GM20000 (cell line): ENCODE measurements around the gene TBC1D13.
"Not testable (repeated sequence)": the region's sequence is repeated elsewhere in the genome, so short reads cannot be mapped to it uniquely, and the experiment has no call there.

Experiments used
- DNase-seq: peaks from one replicate; pipeline ENCODE4 v3.0.0; 2012; ENCODE audit warnings: low spot score
- CTCF ChIP-seq: IDR thresholded peaks from 2 replicates; pipeline ENCODE4 v1.5.1; 2012; ENCODE audit warnings: mild to moderate bottlenecking, control low read depth; ENCODE audit errors: extremely low read depth, missing control alignments

The TBC1D13 gene

GRCh38 chr9:128771745-128772519, 15.1 kb upstream of the TBC1D13 start, which contains the start of gene ZER1:
TSS of gene ZER1 (minus strand) at chr9:128771927. CDS start at chr9:128755565, 16,362 bp downstream.
- peak; percentile 99 for DNase-seq
- no peak for TF ChIP-seq CTCF

- no peak for DNase-seq
- TF ChIP-seq CTCF = no peak
Observed at GRCh38 chr9:128773049-128773448, 14.0 kb upstream of the TBC1D13 start.

GRCh38 chr9:128774804-128775203, 12.2 kb upstream of the TBC1D13 start:
- TF ChIP-seq CTCF = no peak
- no peak for DNase-seq

- not testable (repeated sequence) for DNase-seq
Observed at GRCh38 chr9:128780093-128780492, 7.0 kb upstream of the TBC1D13 start.

- DNase-seq = no peak
Observed at GRCh38 chr9:128781187-128782070, 5.6 kb upstream of the TBC1D13 start.

DNA sequence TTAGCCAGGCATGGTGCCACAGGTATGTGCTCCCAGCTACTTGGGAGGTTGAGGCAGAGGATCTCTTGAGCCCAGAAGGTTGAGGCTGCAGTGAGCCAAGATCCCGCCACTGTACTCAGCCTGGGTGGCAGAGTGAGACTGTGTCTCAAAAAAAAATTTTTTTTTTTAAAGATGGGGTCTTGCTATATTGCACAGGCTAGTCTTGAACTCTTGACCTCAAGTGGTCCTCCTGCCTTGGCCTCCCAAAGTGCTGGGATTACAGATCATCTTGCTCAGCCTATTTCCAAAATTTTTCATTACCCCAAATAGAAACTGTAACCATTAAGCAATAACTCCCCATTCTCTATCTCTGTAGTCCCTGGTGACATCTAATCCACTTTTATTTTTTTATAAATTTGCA, 4.4 kb upstream of the TBC1D13 start:
- TF ChIP-seq CTCF = no peak

More at GRCh38 chr9:128781187-128782070, 5.6 kb upstream of the TBC1D13 start:
- no peak for TF ChIP-seq CTCF

DNA sequence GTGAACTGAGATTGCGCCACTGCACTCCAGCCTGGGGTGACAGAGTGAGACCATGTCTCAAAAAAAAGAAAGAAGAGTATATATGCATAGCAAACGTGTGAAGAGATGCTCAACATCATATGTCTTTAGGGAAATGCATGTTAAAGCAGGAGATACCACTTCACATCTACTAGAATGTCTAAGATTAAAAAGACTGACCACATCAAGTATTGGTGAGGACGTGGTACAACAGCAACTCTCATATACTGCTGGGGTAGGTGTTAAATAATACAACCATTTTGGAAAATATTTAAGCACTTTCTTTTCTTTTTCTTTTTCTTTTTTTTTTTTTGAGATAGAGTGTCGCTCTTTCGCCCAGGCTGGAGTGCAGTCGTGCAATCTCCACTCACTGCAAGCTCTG, 1.6 kb upstream of the TBC1D13 start:
- no peak for TF ChIP-seq CTCF
- DNase-seq = no peak

More for the DNA sequence above, 4.4 kb upstream of the TBC1D13 start:
- DNase-seq = no peak
